ENCODE data around the gene KRTAP2-4. TPM values are rescaled to one million over a fixed set of nuclear protein-coding genes. Genes with fewer than 3 reads are reported as not detected.
A peak's percentile ranks its signal among the peaks of the same experiment; 100 is the strongest.

KRTAP2-4 gene
- total and polyA plus RNA-seq, 2 of the 4 experiments (the other 2 are of a cell fraction) = not detected

DNA sequence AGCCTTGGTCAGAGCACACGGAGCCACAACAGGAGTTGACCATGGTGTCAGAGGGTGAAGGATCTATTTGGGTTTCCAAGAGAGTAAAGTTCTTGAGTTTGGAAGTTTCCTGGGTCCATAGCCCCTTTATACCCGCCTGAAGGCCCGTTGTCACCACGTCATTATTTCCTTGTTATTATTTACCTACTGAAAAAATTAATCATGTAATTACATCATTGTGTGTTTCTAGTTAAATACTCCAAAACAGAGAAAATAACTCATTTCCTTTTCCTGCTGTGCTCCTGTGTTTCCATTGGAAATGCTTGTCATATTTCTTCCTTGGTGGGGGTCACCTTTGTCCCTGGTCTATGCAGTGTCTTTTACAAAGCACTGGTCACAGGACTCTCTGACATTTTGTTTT is 32.4 kb upstream of the KRTAP2-4 start, which contains the start of gene KRTAP4-8:
TSS of gene KRTAP4-8 (minus strand) at position 101 of the 400 bp plus-strand sequence. CDS start at position 43, 58 bp downstream.
- Histone ChIP-seq H3K27ac (ENCODE audit: insufficient read depth, low read length) (no peak within 1 kb of the TSS; the same call in 1 of the 2 replicates), H2AFZ (replicated peaks; ENCODE audit: low read length, poor library complexity) (no peak within 1 kb of the TSS), H2BK15ac (ENCODE audit: low read depth, low read length) (peak within 1 kb of the TSS; percentile 70; the same call in 1 of the 3 replicates), H3K14ac (replicated peaks; ENCODE audit: low read depth, low read length) (peak within 1 kb of the TSS; percentile 85), H3K79me1 (ENCODE audit: low read depth in 1 of 2, low read length in 2 of 2) (no peaks in the 10 kb centered on the region), H4K20me1 (ENCODE audit: insufficient read depth, low read length) (no peaks in the 10 kb centered on the region), H3K4me3 (ENCODE audit: insufficient read depth, low read depth, low read length) (no peak within 1 kb of the TSS), H3K4me1 (ENCODE audit: control insufficient read depth, insufficient read depth, low read length) (peaks cover 4% of the 10 kb centered on the region; the same call in 1 of the 2 replicates), H3K27me3 (ENCODE audit: control insufficient read depth, insufficient read depth, low read length) (no peaks in the 10 kb centered on the region), H2BK120ac (ENCODE audit: low read depth, low read length) (peak within 1 kb of the TSS; percentile 86), H4K91ac (ENCODE audit: insufficient read depth, low read depth, low read length) (peak within 1 kb of the TSS; percentile 68), H3K56ac (ENCODE audit: extremely low read depth, insufficient read depth, low read length) (no peak within 1 kb of the TSS), H3K18ac (ENCODE audit: low read depth, low read length) (peak within 1 kb of the TSS; percentile 76; the same call in 1 of the 2 replicates), H3K4me2 (ENCODE audit: low read depth, low read length) (no peak within 1 kb of the TSS), H3K9ac (ENCODE audit: low read depth, low read length) (no peak within 1 kb of the TSS), H3K9me1 (ENCODE audit: insufficient read depth, low read length) (peaks cover 6% of the 10 kb centered on the region), H2AK5ac (ENCODE audit: low read depth, low read length) (peak within 1 kb of the TSS; percentile 86), H3K36me3 (ENCODE audit: control insufficient read depth, insufficient read depth, low read length) (no peaks in the 10 kb centered on the region), H3K9me3 (ENCODE audit: control insufficient read depth, insufficient read depth, low read length) (no peaks in the 10 kb centered on the region), H4K8ac (ENCODE audit: low read depth in 2 of 2, low read length in 2 of 2) (peak within 1 kb of the TSS; percentile 32 to 53), H3K23ac (ENCODE audit: low read depth, low read length) (peak within 1 kb of the TSS; percentile 79; the same call in 1 of the 2 replicates), H2AK9ac (replicated peaks; ENCODE audit: low read depth, low read length, poor library complexity) (no peak within 1 kb of the TSS), H3K4ac (ENCODE audit: low read depth, low read length) (peak within 1 kb of the TSS; percentile 94), H2BK5ac (ENCODE audit: low read depth, low read length, poor library complexity, severe bottlenecking) (peak within 1 kb of the TSS; percentile 95), H4K5ac (ENCODE audit: low read depth, low read length) (peak within 1 kb of the TSS; percentile 0; the same call in 1 of the 2 replicates), H2BK20ac (ENCODE audit: low read depth, low read length) (peak within 1 kb of the TSS; percentile 95)
- TF ChIP-seq RFX5 (IDR thresholded peaks at IDR 0.05; ENCODE audit: low read depth, low read length) (no peak), CHD1 (IDR thresholded peaks at IDR 0.05; ENCODE audit: low read depth, low read length) (no peak), NFE2L2 (IDR thresholded peaks at IDR 0.05; ENCODE audit: low read depth, low read length) (no peak), FOS (IDR thresholded peaks at IDR 0.05; ENCODE audit: low read depth, low read length) (no peak), CEBPB (IDR thresholded peaks at IDR 0.05; ENCODE audit: low read depth, low read length) (no peak), MXI1 (IDR thresholded peaks at IDR 0.05; ENCODE audit: borderline replicate concordance, low read depth, low read length) (no peak), POLR2A (IDR thresholded peaks at IDR 0.05; ENCODE audit: low read depth, low read length) (no peak), MAZ (IDR thresholded peaks at IDR 0.05; ENCODE audit: borderline replicate concordance, low read depth, low read length) (no peak), MAFK (IDR thresholded peaks at IDR 0.05; ENCODE audit: low read depth, low read length) (no peak), RCOR1 (IDR thresholded peaks at IDR 0.05; ENCODE audit: insufficient replicate concordance, low read length) (no peak)
- TF ChIP-seq, protein P1, sequence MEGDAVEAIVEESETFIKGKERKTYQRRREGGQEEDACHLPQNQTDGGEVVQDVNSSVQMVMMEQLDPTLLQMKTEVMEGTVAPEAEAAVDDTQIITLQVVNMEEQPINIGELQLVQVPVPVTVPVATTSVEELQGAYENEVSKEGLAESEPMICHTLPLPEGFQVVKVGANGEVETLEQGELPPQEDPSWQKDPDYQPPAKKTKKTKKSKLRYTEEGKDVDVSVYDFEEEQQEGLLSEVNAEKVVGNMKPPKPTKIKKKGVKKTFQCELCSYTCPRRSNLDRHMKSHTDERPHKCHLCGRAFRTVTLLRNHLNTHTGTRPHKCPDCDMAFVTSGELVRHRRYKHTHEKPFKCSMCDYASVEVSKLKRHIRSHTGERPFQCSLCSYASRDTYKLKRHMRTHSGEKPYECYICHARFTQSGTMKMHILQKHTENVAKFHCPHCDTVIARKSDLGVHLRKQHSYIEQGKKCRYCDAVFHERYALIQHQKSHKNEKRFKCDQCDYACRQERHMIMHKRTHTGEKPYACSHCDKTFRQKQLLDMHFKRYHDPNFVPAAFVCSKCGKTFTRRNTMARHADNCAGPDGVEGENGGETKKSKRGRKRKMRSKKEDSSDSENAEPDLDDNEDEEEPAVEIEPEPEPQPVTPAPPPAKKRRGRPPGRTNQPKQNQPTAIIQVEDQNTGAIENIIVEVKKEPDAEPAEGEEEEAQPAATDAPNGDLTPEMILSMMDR (conservative IDR thresholded peaks at IDR 0.05; ENCODE audit: low read depth, low read length) = no peak
- TF ChIP-seq, protein P2, sequence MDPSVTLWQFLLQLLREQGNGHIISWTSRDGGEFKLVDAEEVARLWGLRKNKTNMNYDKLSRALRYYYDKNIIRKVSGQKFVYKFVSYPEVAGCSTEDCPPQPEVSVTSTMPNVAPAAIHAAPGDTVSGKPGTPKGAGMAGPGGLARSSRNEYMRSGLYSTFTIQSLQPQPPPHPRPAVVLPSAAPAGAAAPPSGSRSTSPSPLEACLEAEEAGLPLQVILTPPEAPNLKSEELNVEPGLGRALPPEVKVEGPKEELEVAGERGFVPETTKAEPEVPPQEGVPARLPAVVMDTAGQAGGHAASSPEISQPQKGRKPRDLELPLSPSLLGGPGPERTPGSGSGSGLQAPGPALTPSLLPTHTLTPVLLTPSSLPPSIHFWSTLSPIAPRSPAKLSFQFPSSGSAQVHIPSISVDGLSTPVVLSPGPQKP (IDR thresholded peaks at IDR 0.05; ENCODE audit: borderline replicate concordance, low read depth, low read length) = no peak
- dilution Hi-C loops (cut with HindIII; ENCODE audit: low sequenced_read_pairs, unreplicated experiment) = no loop called here
- POLR2A ChIA-PET (ENCODE audit: unreplicated experiment) = no interaction called here
- no peak for ATAC-seq (ENCODE audit: low read depth)
- no TSS peak for BruUV-seq (replicated peaks)
- in situ Hi-C loops (cut with MboI; ENCODE audit: low sequenced_read_pairs) = no loop called here
- CTCF ChIA-PET = no interaction called here
- WGBS, 2 experiments (ENCODE audit: extremely low coverage in 2 of 2, insufficient read length in 1 of 2) = 71% methylated on average over 1 of the region's 4 CpGs; no CpG with 5 or more reads in 1 of the 2 experiments
- DNase-seq = no peak
- intact Hi-C loops (cut with micrococcal nuclease) = no loop called here

Measured in IMR-90 (cell line).